ENCODE measurements around the gene APEX1.

The APEX1 gene

GRCh38 chr14:20469242-20469889, 14.3 kb downstream of the APEX1 start, which contains the start of gene PNP:
TSS of gene PNP (plus strand) at chr14:20469406. CDS start at chr14:20469525, 119 bp downstream.
- DNase-seq (ENCODE audit: insufficient read length, low spot score) (peak; percentile 96), FAIRE-seq (no peak)
- TF ChIP-seq CTCF (IDR thresholded peaks at IDR 0.05; ENCODE audit: insufficient read depth, missing control alignments): no peak

GRCh38 chr14:20469890-20470602, 15.0 kb downstream of the APEX1 start:
- FAIRE-seq (no peak), DNase-seq (ENCODE audit: insufficient read length, low spot score) (no peak)
- TF ChIP-seq CTCF (IDR thresholded peaks at IDR 0.05; ENCODE audit: insufficient read depth, missing control alignments): no peak

DNA sequence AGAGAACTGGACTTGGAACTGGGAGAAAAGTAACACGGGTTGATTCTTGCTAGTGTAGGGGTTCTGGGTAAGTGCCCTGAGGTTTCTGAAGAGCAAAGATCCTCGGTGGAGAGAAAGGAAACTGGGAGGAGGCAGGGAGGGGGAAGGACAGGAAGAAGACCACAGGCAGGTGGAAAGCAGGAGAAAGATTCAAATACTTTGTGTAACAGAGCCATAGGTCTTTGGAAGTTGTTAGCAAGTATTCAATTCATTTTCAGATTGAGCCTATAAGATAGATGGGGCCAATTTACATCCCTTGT, 15.5 kb downstream of the APEX1 start:
- no peak for FAIRE-seq
- TF ChIP-seq CTCF (IDR thresholded peaks at IDR 0.05; ENCODE audit: insufficient read depth, missing control alignments): no peak
- DNase-seq (ENCODE audit: insufficient read length, low spot score): no peak

DNA sequence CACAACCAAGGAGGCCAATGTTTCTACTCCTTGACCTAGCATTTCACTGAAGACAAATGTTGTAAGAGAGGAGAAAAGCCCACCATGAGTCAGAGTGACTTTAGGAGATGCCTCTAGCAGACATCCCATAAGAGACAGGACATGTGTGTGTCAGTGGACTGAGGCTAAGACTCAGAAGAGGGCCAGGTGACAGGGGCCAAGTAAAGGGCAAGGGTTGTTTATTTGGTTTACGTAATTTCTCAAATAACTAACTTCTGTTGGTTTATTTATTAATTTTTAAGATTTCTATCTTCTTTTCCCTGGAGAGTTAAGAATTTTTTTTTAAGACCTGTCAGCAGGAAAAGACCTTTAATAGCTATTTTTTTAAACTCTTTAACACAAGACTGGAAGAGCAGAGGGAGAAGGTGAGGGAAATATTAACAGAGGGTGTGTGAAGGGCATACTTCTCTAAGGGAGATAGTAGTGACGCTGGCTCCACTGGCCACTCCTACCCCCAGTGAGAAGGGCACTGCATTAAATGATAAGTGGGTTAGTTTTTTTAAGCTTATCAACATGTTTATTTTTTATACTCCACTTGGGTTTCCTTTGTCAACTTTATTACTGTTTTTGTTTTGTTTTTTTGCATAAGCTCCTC, 17.6 kb downstream of the APEX1 start:
- no peak for FAIRE-seq
- TF ChIP-seq CTCF (IDR thresholded peaks at IDR 0.05; ENCODE audit: insufficient read depth, missing control alignments): no peak

GRCh38 chr14:20476776-20477175, 21.8 kb downstream of the APEX1 start:
- TF ChIP-seq CTCF (IDR thresholded peaks at IDR 0.05; ENCODE audit: insufficient read depth, missing control alignments): no peak
- DNase-seq (ENCODE audit: insufficient read length, low spot score) (no peak), FAIRE-seq (no peak)

More for the DNA sequence above, 17.6 kb downstream of the APEX1 start:
- no peak for DNase-seq (ENCODE audit: insufficient read length, low spot score)

GRCh38 chr14:20477211-20477876, 22.3 kb downstream of the APEX1 start:
- FAIRE-seq (no peak), DNase-seq (ENCODE audit: insufficient read length, low spot score) (no peak)
- no peak for TF ChIP-seq CTCF (IDR thresholded peaks at IDR 0.05; ENCODE audit: insufficient read depth, missing control alignments)
